GM12801 (cell line): Measurements from ENCODE around the gene FBXL15.

Experiments used
- TF ChIP-seq, protein P1 (sequence below): IDR thresholded peaks from one replicate; pipeline ENCODE4 v1.5.1; 2011; ENCODE audit warnings: control low read depth; ENCODE audit not compliant: insufficient read length; ENCODE audit errors: extremely low read depth

The FBXL15 gene

GRCh38 chr10:102450374-102451104 is 29.9 kb downstream of the FBXL15 start:
- TF ChIP-seq, protein P1, sequence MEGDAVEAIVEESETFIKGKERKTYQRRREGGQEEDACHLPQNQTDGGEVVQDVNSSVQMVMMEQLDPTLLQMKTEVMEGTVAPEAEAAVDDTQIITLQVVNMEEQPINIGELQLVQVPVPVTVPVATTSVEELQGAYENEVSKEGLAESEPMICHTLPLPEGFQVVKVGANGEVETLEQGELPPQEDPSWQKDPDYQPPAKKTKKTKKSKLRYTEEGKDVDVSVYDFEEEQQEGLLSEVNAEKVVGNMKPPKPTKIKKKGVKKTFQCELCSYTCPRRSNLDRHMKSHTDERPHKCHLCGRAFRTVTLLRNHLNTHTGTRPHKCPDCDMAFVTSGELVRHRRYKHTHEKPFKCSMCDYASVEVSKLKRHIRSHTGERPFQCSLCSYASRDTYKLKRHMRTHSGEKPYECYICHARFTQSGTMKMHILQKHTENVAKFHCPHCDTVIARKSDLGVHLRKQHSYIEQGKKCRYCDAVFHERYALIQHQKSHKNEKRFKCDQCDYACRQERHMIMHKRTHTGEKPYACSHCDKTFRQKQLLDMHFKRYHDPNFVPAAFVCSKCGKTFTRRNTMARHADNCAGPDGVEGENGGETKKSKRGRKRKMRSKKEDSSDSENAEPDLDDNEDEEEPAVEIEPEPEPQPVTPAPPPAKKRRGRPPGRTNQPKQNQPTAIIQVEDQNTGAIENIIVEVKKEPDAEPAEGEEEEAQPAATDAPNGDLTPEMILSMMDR, result no peak

DNA sequence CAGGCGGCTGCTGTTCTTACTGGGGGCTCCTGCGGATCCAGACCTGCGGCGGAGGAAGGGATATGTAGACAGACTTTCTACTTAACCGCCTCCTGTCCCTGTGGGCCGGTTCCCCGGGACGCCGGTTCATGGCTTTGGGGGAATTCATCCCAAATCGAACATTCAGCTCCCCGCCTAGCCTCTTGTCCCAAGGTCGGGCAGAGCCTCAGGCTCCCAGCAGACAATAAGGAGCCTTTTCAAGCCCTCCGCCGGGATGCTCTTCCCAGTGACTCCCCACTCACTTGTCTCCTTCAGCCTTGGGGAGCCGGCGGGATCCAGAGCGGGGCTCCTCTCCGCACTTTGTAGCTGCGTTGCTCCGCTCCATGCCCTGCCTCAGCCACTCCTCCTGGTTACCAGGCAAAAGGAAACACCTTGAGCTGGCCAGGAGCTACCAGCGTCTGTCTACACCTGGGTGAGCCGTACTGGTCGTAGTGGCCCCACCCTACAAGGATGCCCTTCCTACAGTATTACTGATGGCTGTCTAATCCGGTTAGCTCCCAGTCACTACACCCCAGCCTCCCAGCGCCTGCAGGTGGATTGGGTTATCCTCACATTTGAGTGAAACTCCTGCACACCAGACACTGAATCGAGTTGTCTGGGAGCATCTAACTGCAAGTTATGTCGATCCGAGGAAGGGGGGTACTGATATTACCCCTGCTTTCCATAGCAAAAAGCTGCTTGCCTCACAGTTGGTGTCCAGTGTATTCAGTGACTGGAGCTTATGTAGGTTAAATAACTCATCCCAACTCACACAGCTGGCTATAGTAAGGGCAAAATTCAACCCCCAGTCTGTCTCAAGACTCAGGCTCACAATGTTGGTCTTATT is 30.7 kb downstream of the FBXL15 start, which contains the start of gene C10orf95:
C10orf95 (minus strand) TSS at position 439 of the 865 bp plus-strand sequence. CDS start 450 bp downstream, outside the sequence.
- TF ChIP-seq, protein P1, result no peak

DNA sequence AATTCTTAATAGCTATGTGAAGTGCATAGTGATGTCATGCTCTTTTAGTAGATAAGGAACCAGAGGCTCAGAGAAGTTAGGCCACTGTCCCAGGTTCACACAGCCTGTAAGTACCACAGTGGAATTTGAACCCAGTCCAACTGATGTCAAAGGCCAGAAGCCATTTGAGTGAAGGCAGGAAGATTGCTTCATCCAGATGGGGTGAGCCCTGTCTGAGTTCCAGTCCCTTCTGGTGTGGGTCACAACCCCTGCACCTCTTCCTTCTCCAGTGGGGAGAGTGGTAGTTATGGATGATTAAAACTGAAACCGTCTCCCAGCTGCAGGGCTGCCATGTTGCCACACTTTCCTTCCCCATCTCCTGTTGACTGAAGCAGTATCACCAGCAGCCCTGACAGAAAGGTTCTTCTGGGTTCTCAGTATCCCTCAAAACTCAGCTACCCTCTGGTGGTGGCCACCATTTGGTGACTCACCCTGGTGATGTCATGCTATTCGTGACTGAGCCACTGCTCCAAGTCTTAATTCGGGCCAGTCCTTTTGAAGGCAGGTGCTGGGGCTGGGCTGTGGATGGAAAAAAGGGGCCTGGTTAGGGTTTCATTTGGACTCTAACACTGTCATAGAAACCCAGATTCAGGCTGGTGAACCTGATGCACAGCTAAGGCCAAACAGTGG is 32.2 kb downstream of the FBXL15 start:
- TF ChIP-seq, protein P1, result no peak

DNA sequence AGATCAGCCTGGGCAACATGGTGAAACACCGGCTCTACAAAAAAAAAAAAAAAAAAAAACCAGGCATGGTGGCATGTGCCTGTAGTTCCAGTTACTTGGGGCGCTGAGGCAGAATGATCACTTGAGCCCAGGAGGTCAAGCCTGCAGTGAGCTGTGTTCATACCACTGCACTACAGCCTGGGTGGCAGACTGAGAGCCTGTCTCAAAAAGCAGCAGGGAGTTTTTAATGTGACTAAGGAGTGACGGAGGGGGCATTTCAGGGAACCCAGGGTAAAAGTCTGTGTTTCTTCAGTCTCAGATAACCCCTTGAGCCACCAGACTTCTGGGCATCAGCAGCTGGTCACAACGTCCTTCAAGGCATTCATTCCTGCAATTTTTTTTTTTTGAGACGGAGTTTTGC is 32.9 kb downstream of the FBXL15 start:
- TF ChIP-seq, protein P1, result no peak

- TF ChIP-seq, protein P1, result no peak
Observed at GRCh38 chr10:102455893-102456471, 35.3 kb downstream of the FBXL15 start.

GRCh38 chr10:102457591-102458150 is 37.0 kb downstream of the FBXL15 start:
- TF ChIP-seq, protein P1, result no peak
